KMS-11 (cell line): ENCODE measurements around the gene SP6.

Experiments
- H2AFZ ChIP-seq: fragments of 200-600 bp; sonication (generic); 2 replicates; pipeline ENCODE4 v1.6.1; 2016; ENCODE audit warnings: antibody characterized with exemption, mixed run types, low read depth
- H3K27ac ChIP-seq: fragments of 200-600 bp; sonication (generic); 2 replicates; pipeline ENCODE4 v1.6.1; 2016; ENCODE audit warnings: mild to moderate bottlenecking, mixed run types
- H3K27me3 ChIP-seq: fragments of 200-600 bp; sonication (generic); 2 replicates; pipeline ENCODE4 v1.6.1; 2017; ENCODE audit warnings: mild to moderate bottlenecking, low read depth, mixed run types, moderate library complexity; ENCODE audit not compliant: insufficient read depth
- H3K36me3 ChIP-seq: fragments of 200-600 bp; sonication (generic); 2 replicates; pipeline ENCODE4 v1.6.1; 2017; ENCODE audit warnings: mild to moderate bottlenecking, mixed run types; ENCODE audit not compliant: insufficient read depth
- H3K4me1 ChIP-seq: fragments of 200-600 bp; sonication (generic); 2 replicates; pipeline ENCODE4 v1.6.1; 2016; ENCODE audit warnings: mild to moderate bottlenecking, low read depth, mixed run types; ENCODE audit not compliant: poor library complexity, severe bottlenecking
- H3K4me2 ChIP-seq: fragments of 200-600 bp; sonication (generic); 2 replicates; pipeline ENCODE4 v1.7.0; 2016; ENCODE audit warnings: mild to moderate bottlenecking, mixed run types
- H3K4me3 ChIP-seq: fragments of 200-600 bp; sonication (generic); IDR thresholded peaks from 2 replicates; pipeline ENCODE4 v1.6.1; 2017; ENCODE audit warnings: low read depth, low read length, mixed read lengths; ENCODE audit not compliant: insufficient read depth
- H3K79me2 ChIP-seq: fragments of 200-600 bp; sonication (generic); 2 replicates; pipeline ENCODE4 v1.6.1; 2016; ENCODE audit warnings: low read depth, mixed run types; ENCODE audit not compliant: insufficient read depth
- H3K9ac ChIP-seq: fragments of 200-600 bp; sonication (generic); 2 replicates; pipeline ENCODE4 v1.6.1; 2016; ENCODE audit warnings: mild to moderate bottlenecking, mixed run types
- H4K20me1 ChIP-seq: fragments of 200-600 bp; sonication (generic); 2 replicates; pipeline ENCODE4 v1.6.1; 2016; ENCODE audit warnings: mild to moderate bottlenecking, mixed run types; ENCODE audit not compliant: insufficient read depth
- TF ChIP-seq, protein P1 (sequence below): fragments of 200-600 bp; sonication (generic); conservative IDR thresholded peaks from 2 replicates; pipeline ENCODE4 v1.6.1; 2017; ENCODE audit warnings: low read depth, mild to moderate bottlenecking, antibody characterized with exemption, low read length, moderate library complexity, mixed read lengths

Gene SP6

DNA sequence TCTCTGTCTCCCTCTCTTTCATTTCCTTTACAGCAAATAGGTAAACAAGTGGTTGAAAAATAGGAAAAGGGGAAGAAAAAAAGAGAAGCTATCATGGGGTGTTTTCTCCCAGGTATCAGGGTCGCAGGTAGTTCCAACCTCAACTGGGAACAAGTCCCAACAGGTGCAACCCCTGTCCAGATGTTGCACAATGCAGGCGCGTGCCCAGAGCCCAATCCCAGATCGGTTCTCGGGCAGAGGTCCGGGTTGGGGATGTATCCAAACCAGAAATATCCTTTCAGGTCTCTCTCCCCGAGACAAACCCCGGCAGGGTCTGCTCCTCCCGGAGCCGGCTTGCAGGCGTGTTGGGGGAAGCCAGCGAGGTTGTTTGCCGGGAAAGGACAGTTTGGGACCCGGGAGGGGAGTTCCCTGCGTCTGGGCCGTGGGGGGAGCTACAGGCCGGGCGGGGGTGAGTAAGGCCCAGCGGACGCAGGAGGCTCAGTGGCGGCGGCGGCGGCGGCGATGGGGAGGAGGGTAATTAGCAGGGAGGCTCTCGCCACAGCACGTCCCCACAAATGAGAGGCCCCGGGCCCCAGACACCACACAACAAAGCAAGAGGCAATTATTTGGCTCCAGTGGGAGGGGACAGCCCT lies 21.2 kb upstream of the SP6 start:
- Histone ChIP-seq H3K4me1 (no peaks in the 10 kb centered on the region), H3K9ac (no peak overlapping the region), H3K4me2 (no peak overlapping the region), H3K4me3 (no peak overlapping the region), H3K27me3 (peaks cover 93% of the 10 kb centered on the region), H4K20me1 (no peaks in the 10 kb centered on the region), H2AFZ (no peak overlapping the region), H3K36me3 (no peaks in the 10 kb centered on the region), H3K27ac (no peak overlapping the region), H3K79me2 (no peaks in the 10 kb centered on the region)
- TF ChIP-seq, protein P1, sequence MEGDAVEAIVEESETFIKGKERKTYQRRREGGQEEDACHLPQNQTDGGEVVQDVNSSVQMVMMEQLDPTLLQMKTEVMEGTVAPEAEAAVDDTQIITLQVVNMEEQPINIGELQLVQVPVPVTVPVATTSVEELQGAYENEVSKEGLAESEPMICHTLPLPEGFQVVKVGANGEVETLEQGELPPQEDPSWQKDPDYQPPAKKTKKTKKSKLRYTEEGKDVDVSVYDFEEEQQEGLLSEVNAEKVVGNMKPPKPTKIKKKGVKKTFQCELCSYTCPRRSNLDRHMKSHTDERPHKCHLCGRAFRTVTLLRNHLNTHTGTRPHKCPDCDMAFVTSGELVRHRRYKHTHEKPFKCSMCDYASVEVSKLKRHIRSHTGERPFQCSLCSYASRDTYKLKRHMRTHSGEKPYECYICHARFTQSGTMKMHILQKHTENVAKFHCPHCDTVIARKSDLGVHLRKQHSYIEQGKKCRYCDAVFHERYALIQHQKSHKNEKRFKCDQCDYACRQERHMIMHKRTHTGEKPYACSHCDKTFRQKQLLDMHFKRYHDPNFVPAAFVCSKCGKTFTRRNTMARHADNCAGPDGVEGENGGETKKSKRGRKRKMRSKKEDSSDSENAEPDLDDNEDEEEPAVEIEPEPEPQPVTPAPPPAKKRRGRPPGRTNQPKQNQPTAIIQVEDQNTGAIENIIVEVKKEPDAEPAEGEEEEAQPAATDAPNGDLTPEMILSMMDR: no peak

DNA sequence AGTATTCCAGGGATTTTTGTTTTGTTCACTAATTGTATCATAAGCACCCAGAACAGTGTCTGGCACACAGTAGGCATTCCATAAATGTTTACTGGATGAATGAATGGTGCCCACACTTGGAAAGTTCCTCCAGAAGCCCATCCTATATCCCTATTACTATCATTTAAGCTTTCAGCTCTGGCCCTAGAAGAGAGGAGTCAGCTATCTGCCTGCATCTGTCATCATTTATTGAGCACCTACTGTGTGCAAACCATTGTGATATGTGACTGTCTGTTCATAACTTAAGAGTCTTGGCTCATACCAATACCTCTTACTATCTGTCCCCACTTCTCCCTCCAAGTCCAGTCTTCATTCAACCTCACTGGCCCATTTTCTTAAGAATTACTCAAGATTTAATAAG lies 20.1 kb upstream of the SP6 start:
- Histone ChIP-seq H4K20me1 (no peaks in the 10 kb centered on the region), H3K9ac (no peak overlapping the region), H3K4me2 (no peak overlapping the region), H3K4me3 (no peak overlapping the region), H2AFZ (no peak overlapping the region), H3K79me2 (no peaks in the 10 kb centered on the region), H3K27ac (no peak overlapping the region), H3K36me3 (no peaks in the 10 kb centered on the region), H3K4me1 (no peaks in the 10 kb centered on the region), H3K27me3 (peaks cover 96% of the 10 kb centered on the region)
- TF ChIP-seq, protein P1: no peak

DNA sequence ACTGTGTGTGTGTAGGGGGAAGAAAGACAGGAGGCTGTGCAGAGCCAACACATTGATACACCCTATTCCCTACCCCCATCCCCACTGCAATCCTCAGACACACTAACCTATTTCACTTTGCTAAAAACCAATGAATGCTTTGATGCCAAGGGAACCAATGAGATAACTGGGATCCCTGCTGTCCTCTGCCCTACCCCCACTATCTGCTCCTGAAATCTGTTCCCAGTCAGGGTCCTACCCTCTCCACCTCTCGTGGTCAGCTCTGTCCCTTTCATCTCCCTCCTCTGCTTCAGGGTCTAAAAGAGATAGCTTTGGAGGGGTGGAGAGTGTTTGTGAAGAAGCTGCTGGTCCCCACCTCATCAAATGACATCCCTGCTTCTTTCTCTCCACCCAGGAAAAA lies 19.1 kb upstream of the SP6 start:
- no peak overlapping the region for H2AFZ ChIP-seq

DNA sequence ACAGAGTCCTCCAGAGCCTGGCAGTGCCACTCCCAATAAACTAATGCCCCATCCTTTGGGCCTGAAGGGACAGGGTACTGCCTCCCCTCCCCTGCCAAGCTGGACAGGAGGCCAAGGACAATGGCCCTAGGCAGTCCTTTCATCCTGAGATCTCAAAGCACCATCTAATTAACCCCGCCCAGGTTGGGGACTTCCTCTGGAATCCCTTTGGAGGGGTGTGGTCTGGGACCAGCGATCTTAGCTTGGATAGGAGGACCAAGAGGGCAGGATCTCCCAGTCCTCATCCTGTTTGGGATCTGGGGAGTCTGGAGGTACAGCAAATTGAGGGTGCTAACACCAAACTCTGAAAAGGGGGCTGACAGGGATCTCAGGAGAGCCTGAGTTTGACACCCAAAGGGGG lies 18.2 kb upstream of the SP6 start:
- Histone ChIP-seq H3K27me3 (peaks cover 98% of the 10 kb centered on the region), H3K79me2 (no peaks in the 10 kb centered on the region), H3K4me3 (no peak overlapping the region), H3K36me3 (no peaks in the 10 kb centered on the region), H3K4me1 (no peaks in the 10 kb centered on the region), H2AFZ (no peak overlapping the region), H4K20me1 (no peaks in the 10 kb centered on the region), H3K27ac (no peak overlapping the region), H3K4me2 (no peak overlapping the region), H3K9ac (no peak overlapping the region)
- TF ChIP-seq, protein P1: no peak

More for the DNA sequence above, 19.1 kb upstream of the SP6 start:
- H3K27ac ChIP-seq: no peak overlapping the region
- no peak overlapping the region for H3K4me3 ChIP-seq
- no peaks in the 10 kb centered on the region for H3K79me2 ChIP-seq
- no peak overlapping the region for H3K9ac ChIP-seq
- peaks cover 98% of the 10 kb centered on the region for H3K27me3 ChIP-seq
- H4K20me1 ChIP-seq: no peaks in the 10 kb centered on the region
- no peak overlapping the region for H3K4me2 ChIP-seq
- no peaks in the 10 kb centered on the region for H3K4me1 ChIP-seq
- TF ChIP-seq, protein P1: no peak
- no peaks in the 10 kb centered on the region for H3K36me3 ChIP-seq
